OCI-LY7 (cell line): Measurements from ENCODE around the gene TTYH1. TPM values are rescaled to one million over a fixed set of nuclear protein-coding genes. Genes with fewer than 3 reads are reported as not detected.

ENCODE experiments used
- BruUV-seq: library from RNA; stranded (reverse); fragments of 400-500 nt; replicated peaks from 2 replicates; lab custom pipeline; 2021; lab: Mats Ljungman, UMichigan
- CTCF ChIA-PET: fragments of 300-600 bp; sonication (Branson Sonifier 250); formaldehyde crosslinking; loops from one replicate; lab custom pipeline; 2022; ENCODE audit warnings: antibody characterized with exemption; ENCODE audit not compliant: unreplicated experiment; lab: Charles Lee
- POLR2A ChIA-PET: fragments of 300-600 bp; sonication (Branson Sonifier 250); formaldehyde crosslinking; loops from one replicate; lab custom pipeline; 2022; ENCODE audit warnings: antibody characterized with exemption; lab: Charles Lee
- DNase-seq: peaks from one replicate; pipeline ENCODE4 v3.0.0-alpha.2; 2015; ENCODE audit warnings: low spot score
- H2AFZ ChIP-seq: fragments of 200-600 bp; sonication (generic), shearing (Covaris generic); 2 replicates; pipeline ENCODE4 v1.6.1; 2014; ENCODE audit warnings: mild to moderate bottlenecking, antibody characterized with exemption, low read length, moderate library complexity
- H3K27ac ChIP-seq: fragments of 200-600 bp; sonication (generic); 2 replicates; pipeline ENCODE4 v1.5.1; 2014; ENCODE audit warnings: mixed run types, low read depth, mild to moderate bottlenecking, moderate library complexity, low read length, inconsistent platforms; ENCODE audit not compliant: poor library complexity, severe bottlenecking
- H3K36me3 ChIP-seq: fragments of 200-600 bp; sonication (generic); 2 replicates; pipeline ENCODE4 v1.6.1; 2014; ENCODE audit warnings: mild to moderate bottlenecking, antibody characterized with exemption, low read length, moderate library complexity, mixed read lengths; ENCODE audit not compliant: insufficient read depth
- H3K4me1 ChIP-seq: fragments of 200-600 bp; sonication (generic); 2 replicates; pipeline ENCODE4 v1.5.1; 2014; ENCODE audit warnings: mild to moderate bottlenecking, low read length; ENCODE audit not compliant: insufficient read depth, poor library complexity, severe bottlenecking
- H3K4me2 ChIP-seq: fragments of 200-600 bp; sonication (generic); 2 replicates; pipeline ENCODE4 v1.6.1; 2014; ENCODE audit warnings: mild to moderate bottlenecking, low read length
- H3K4me3 ChIP-seq: fragments of 200-600 bp; sonication (generic); 2 replicates; pipeline ENCODE4 v1.5.1; 2014; ENCODE audit warnings: mild to moderate bottlenecking, low read depth, low read length; ENCODE audit not compliant: poor library complexity, severe bottlenecking
- H3K79me2 ChIP-seq: fragments of 200-600 bp; sonication (generic); 2 replicates; pipeline ENCODE4 v1.6.1; 2016; ENCODE audit warnings: low read depth, mild to moderate bottlenecking, low read length, moderate library complexity, mixed read lengths; ENCODE audit not compliant: insufficient read depth
- H3K9me2 ChIP-seq: fragments of 200-600 bp; sonication (generic); 2 replicates; pipeline ENCODE4 v1.6.1; 2016; ENCODE audit warnings: mild to moderate bottlenecking, low read length, mixed read lengths; ENCODE audit not compliant: insufficient read depth
- H3K9me3 ChIP-seq: fragments of 200-600 bp; sonication (generic); 2 replicates; pipeline ENCODE4 v1.6.1; 2014; ENCODE audit warnings: mild to moderate bottlenecking, mixed run types, low read length, mixed read lengths
- H4K20me1 ChIP-seq: fragments of 200-600 bp; sonication (generic); 2 replicates; pipeline ENCODE4 v1.6.1; 2014; ENCODE audit warnings: mild to moderate bottlenecking, antibody characterized with exemption, low read length, moderate library complexity, mixed read lengths; ENCODE audit not compliant: insufficient read depth
- EZH2phosphoT487 ChIP-seq: fragments of 200-600 bp; sonication (generic); IDR thresholded peaks from 2 replicates; pipeline ENCODE4 v1.6.1; 2018; ENCODE audit warnings: low read depth, borderline replicate concordance, mild to moderate bottlenecking, mixed run types, antibody characterized with exemption, low read length, moderate library complexity, mixed read lengths
- intact Hi-C: fragments of 100-400 bp; cut with micrococcal nuclease; formaldehyde crosslinking; loops from one replicate; pipeline ENCODE4 v1.10.0; 2022; ENCODE audit not compliant: unreplicated experiment
- total RNA-seq, 2 experiments: library from RNA; depleted of rRNA in 1 of 2; stranded (reverse); fragments of >200 nt in 1 of 2; shearing (Covaris generic) in 1 of 2; gene quantifications; 2 replicates each; pipeline ENCODE4 v1.2.3, GENCODE V29; 2014 to 2022
- TF ChIP-seq, protein P1 (sequence below): fragments of 200-600 bp; sonication (generic); conservative IDR thresholded peaks from 2 replicates; pipeline ENCODE4 v1.5.1; 2014; ENCODE audit warnings: mild to moderate bottlenecking, antibody characterized with exemption, low read length, moderate library complexity, mixed read lengths

TTYH1 gene
- total RNA-seq, 2 experiments from 2014 or later: 0.53 TPM; not detected in 1

DNA sequence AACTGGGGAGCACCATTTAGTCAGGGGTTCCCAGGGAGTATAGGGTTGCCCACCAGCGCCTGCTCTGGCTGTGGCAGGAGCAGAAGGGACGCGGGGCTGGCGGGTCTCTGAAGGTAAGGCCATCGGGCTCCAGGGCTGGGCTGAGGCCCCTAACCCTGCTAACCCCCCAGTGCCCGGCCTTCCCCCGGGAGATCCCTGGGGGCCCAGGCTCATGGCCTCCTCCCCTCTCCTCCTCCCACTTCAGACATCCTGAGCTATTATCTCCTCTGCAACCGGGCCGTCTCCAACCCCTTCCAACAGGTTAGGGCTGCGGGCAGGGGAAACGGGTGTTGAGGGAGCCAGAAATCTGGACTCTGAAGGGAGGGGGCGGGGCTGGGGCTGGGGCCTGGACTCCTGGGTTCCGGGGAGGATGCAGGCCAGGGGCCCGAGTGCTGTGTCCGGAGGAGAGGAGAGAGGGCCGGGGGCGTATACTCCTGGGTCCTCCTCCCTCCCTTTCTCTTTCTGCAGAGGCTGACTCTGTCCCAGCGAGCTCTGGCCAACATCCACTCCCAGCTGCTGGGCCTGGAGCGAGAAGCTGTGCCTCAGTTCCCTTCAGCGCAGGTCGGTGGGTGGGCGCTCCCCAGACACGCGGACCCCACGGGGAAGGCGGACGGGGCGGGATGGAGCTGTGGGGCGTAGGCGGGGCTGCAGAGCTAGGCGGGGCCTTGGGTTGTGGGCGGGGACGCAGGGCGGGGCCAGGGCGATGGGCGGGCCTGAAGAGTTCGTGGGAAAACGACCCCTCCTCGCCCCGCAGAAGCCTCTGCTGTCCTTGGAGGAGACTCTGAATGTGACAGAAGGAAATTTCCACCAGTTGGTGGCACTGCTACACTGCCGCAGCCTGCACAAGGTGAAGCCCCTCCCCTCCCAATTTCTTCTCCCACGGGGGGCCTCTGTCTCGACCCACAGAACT lies 15.3 kb downstream of the TTYH1 start:
- Histone ChIP-seq H3K9me2 (no peaks in the 10 kb centered on the region), H3K4me3 (no peak overlapping the region), H3K4me1 (peaks cover 7% of the 10 kb centered on the region), H3K4me2 (no peak overlapping the region), H2AFZ (no peak overlapping the region), H3K36me3 (no peaks in the 10 kb centered on the region), H4K20me1 (no peaks in the 10 kb centered on the region), H3K27ac (no peak overlapping the region), H3K79me2 (no peaks in the 10 kb centered on the region), H3K9me3 (no peaks in the 10 kb centered on the region)
- ChIA-PET POLR2A (no interaction called here), CTCF (interaction anchor here (0.6 kb wide), 1 partner anchor 244 kb away, joined by 3 read pairs; no protein-coding TSS in a partner anchor)
- intact Hi-C loops: no loop called here
- TF ChIP-seq EZH2phosphoT487: no peak
- TF ChIP-seq, protein P1, sequence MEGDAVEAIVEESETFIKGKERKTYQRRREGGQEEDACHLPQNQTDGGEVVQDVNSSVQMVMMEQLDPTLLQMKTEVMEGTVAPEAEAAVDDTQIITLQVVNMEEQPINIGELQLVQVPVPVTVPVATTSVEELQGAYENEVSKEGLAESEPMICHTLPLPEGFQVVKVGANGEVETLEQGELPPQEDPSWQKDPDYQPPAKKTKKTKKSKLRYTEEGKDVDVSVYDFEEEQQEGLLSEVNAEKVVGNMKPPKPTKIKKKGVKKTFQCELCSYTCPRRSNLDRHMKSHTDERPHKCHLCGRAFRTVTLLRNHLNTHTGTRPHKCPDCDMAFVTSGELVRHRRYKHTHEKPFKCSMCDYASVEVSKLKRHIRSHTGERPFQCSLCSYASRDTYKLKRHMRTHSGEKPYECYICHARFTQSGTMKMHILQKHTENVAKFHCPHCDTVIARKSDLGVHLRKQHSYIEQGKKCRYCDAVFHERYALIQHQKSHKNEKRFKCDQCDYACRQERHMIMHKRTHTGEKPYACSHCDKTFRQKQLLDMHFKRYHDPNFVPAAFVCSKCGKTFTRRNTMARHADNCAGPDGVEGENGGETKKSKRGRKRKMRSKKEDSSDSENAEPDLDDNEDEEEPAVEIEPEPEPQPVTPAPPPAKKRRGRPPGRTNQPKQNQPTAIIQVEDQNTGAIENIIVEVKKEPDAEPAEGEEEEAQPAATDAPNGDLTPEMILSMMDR: peak; percentile 41; the same call in 1 of the 2 replicates
- no TSS peak for BruUV-seq
- peak; percentile 26 for DNase-seq

DNA sequence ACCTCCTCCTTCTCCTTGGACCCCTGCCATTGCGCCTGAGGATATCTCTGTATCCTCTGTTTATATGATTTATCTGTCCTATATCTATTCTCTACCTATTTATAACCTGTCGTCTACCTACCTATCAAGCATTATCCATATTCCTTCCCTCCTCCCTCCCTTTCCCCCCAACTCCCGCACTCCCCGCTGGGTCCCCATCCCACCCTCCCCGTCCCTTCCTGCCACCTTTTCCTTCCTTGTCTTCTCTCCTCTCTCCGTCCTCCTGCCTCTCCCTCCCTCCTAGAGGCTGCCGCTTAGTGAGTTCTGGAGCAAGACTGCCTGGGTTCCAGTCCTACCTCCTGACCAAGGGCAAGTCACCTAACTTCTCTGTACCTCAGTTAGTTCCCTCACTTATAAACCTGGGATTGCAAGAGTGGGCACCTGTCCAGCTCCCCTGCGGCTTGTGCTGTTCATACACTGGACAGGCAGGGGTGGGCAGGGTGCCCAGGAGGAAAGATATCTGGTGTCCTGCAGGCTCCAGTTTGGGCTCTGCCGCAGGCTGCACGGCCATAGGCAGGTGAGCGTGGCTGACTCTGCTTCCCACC lies 16.1 kb downstream of the TTYH1 start:
- no peaks in the 10 kb centered on the region for H3K36me3 ChIP-seq
- CTCF ChIA-PET: no interaction called here

More for the DNA sequence above, 16.1 kb downstream of the TTYH1 start:
- Histone ChIP-seq H4K20me1 (no peaks in the 10 kb centered on the region), H3K27ac (no peak overlapping the region), H3K9me2 (no peaks in the 10 kb centered on the region), H3K4me3 (no peak overlapping the region), H3K4me1 (peaks cover 7% of the 10 kb centered on the region), H3K79me2 (no peaks in the 10 kb centered on the region), H3K4me2 (no peak overlapping the region), H2AFZ (no peak overlapping the region), H3K9me3 (no peaks in the 10 kb centered on the region)
- no peak for DNase-seq
- POLR2A ChIA-PET: interaction anchor here (0.6 kb wide), 1 partner anchor 18 kb away, joined by 4 read pairs; the partner anchor contains the start of gene LENG8
- intact Hi-C loops: no loop called here
- BruUV-seq: no TSS peak
- TF ChIP-seq, protein P1: no peak
- TF ChIP-seq EZH2phosphoT487: no peak
